ENCODE measurements around the gene USP31. TPM values are rescaled to one million over a fixed set of nuclear protein-coding genes. Genes with fewer than 3 reads are reported as not detected.

Gene USP31
- total and polyA plus RNA-seq, 2 of the 13 experiments (the other 11 are each of a cell fraction or from before 2014, with no cell fraction given), result 22.5 to 23.3 TPM

DNA sequence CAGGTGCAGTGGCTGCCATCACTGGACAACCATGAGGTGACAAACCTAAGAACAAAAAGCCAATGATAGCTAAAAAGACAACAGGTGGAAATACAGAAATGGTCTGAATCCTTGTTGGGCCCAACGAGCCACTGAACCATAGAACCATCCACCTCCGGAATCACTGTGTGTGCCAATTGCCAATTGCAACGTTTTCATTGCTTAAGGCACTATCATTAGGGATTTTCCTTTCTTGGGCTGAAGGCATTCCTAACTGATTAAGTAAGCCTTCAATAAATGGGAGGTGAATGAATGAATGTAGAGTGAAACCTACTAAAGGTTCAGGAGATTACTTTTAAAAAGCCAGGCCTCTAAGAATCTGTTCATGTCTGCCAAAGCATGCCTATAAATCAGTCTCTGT, 3.6 kb downstream of the USP31 start:
- ATAC-seq (no peak), DNase-seq (ENCODE audit: low spot score) (no peak), FAIRE-seq (no peak)
- Histone ChIP-seq H3K27ac (ENCODE audit: extremely low read length, insufficient read depth, low read length) (no peak overlapping the region), H3K9ac (ENCODE audit: insufficient read depth, low read depth, low read length) (no peak overlapping the region), H3K4me2 (ENCODE audit: low read depth, low read length) (no peak overlapping the region), H3K27me3 (ENCODE audit: control insufficient read depth in 1 of 2, insufficient read depth in 2 of 2, low read length in 2 of 2) (no peaks in the 10 kb centered on the region; a peak in 1 of 5 replicates), H3K79me2 (ENCODE audit: insufficient read depth, low read length) (peaks cover 80% of the 10 kb centered on the region), H3K9me3 (ENCODE audit: low read length) (no peaks in the 10 kb centered on the region), H3K4me3 (replicated peaks in 1 of 3; ENCODE audit: insufficient read depth in 1 of 3, low read depth in 2 of 3, low read length in 3 of 3) (no peak overlapping the region), H2AFZ (ENCODE audit: low read length) (no peak overlapping the region), H3K36me3 (replicated peaks in 1 of 2; ENCODE audit: control insufficient read depth in 1 of 2, insufficient read depth in 2 of 2, low read length in 2 of 2) (no peaks in the 10 kb centered on the region; a peak in 1 of 5 replicates), H4K20me1 (ENCODE audit: insufficient read depth, low read length) (peaks cover 17% of the 10 kb centered on the region), H3K4me1 (ENCODE audit: insufficient read depth, low read length) (peaks cover 88% of the 10 kb centered on the region)
- in situ Hi-C loops (cut with HindIII; ENCODE audit: extremely low pct_ligation_motif_present, low pct_unique_long_range_greater_than_20kb), result loop anchor here (10.0 kb wide), 1 partner anchor 61 kb away; no protein-coding TSS in a partner anchor
- WGBS (ENCODE audit: low lambda C conversion rate), result 79% methylated on average over 3 of the region's 3 CpGs
- intact Hi-C loops (cut with micrococcal nuclease; ENCODE audit: unreplicated experiment), result loop anchor here (2.0 kb wide), 1 partner anchor 41 kb away; no protein-coding TSS in a partner anchor
- ChIA-PET POLR2A (interaction anchor here (1.5 kb wide), 1 partner anchor 54 kb away, joined by 3 read pairs; no protein-coding TSS in a partner anchor), CTCF (ENCODE audit: low intra/inter-chr PET ratio, low total read pairs) (no interaction called here)
- TSS peak; percentile 19 for BruUV-seq (replicated peaks)
- no peak for TF ChIP-seq GFI1 (CRISPR knock-in tag; IDR thresholded peaks at IDR 0.05; ENCODE audit: borderline replicate concordance)
- no peak for TF ChIP-seq ZNF335 (CRISPR knock-in tag; IDR thresholded peaks at IDR 0.05)
- TF ChIP-seq ELF3 (CRISPR knock-in tag; IDR thresholded peaks at IDR 0.05), result no peak
- no peak for TF ChIP-seq KDM6A (CRISPR knock-in tag; IDR thresholded peaks at IDR 0.05; ENCODE audit: low read depth)
- no peak for TF ChIP-seq TEF (CRISPR knock-in tag; IDR thresholded peaks at IDR 0.05)
- no peak for TF ChIP-seq GPBP1L1 (CRISPR knock-in tag; IDR thresholded peaks at IDR 0.05)
- no peak for TF ChIP-seq ZNF12 (CRISPR knock-in tag; IDR thresholded peaks at IDR 0.05)
- TF ChIP-seq ZMAT3 (CRISPR knock-in tag; conservative IDR thresholded peaks at IDR 0.05), result no peak
- TF ChIP-seq SALL2 (CRISPR knock-in tag; IDR thresholded peaks at IDR 0.05), result no peak
- TF ChIP-seq RFXAP (CRISPR knock-in tag; IDR thresholded peaks at IDR 0.05; ENCODE audit: borderline replicate concordance), result no peak
- TF ChIP-seq, protein P1, sequence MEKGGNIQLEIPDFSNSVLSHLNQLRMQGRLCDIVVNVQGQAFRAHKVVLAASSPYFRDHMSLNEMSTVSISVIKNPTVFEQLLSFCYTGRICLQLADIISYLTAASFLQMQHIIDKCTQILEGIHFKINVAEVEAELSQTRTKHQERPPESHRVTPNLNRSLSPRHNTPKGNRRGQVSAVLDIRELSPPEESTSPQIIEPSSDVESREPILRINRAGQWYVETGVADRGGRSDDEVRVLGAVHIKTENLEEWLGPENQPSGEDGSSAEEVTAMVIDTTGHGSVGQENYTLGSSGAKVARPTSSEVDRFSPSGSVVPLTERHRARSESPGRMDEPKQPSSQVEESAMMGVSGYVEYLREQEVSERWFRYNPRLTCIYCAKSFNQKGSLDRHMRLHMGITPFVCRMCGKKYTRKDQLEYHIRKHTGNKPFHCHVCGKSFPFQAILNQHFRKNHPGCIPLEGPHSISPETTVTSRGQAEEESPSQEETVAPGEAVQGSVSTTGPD (CRISPR knock-in tag; IDR thresholded peaks at IDR 0.05), result no peak
- no peak for TF ChIP-seq GATA4 (IDR thresholded peaks at IDR 0.05; ENCODE audit: borderline replicate concordance, low read depth)
- TF ChIP-seq FOXP4 (CRISPR knock-in tag; IDR thresholded peaks at IDR 0.05), result no peak
- TF ChIP-seq, protein P2, sequence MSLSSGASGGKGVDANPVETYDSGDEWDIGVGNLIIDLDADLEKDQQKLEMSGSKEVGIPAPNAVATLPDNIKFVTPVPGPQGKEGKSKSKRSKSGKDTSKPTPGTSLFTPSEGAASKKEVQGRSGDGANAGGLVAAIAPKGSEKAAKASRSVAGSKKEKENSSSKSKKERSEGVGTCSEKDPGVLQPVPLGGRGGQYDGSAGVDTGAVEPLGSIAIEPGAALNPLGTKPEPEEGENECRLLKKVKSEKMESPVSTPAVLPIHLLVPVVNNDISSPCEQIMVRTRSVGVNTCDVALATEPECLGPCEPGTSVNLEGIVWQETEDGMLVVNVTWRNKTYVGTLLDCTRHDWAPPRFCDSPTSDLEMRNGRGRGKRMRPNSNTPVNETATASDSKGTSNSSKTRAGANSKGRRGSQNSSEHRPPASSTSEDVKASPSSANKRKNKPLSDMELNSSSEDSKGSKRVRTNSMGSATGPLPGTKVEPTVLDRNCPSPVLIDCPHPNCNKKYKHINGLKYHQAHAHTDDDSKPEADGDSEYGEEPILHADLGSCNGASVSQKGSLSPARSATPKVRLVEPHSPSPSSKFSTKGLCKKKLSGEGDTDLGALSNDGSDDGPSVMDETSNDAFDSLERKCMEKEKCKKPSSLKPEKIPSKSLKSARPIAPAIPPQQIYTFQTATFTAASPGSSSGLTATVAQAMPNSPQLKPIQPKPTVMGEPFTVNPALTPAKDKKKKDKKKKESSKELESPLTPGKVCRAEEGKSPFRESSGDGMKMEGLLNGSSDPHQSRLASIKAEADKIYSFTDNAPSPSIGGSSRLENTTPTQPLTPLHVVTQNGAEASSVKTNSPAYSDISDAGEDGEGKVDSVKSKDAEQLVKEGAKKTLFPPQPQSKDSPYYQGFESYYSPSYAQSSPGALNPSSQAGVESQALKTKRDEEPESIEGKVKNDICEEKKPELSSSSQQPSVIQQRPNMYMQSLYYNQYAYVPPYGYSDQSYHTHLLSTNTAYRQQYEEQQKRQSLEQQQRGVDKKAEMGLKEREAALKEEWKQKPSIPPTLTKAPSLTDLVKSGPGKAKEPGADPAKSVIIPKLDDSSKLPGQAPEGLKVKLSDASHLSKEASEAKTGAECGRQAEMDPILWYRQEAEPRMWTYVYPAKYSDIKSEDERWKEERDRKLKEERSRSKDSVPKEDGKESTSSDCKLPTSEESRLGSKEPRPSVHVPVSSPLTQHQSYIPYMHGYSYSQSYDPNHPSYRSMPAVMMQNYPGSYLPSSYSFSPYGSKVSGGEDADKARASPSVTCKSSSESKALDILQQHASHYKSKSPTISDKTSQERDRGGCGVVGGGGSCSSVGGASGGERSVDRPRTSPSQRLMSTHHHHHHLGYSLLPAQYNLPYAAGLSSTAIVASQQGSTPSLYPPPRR (CRISPR knock-in tag; IDR thresholded peaks at IDR 0.05; ENCODE audit: borderline replicate concordance), result no peak
- TF ChIP-seq RNF2 (conservative IDR thresholded peaks at IDR 0.05; ENCODE audit: low read depth), result no peak

Data from HepG2 (cell line).